ENCODE results near the gene PDE8B. TPM values are rescaled to one million over a fixed set of nuclear protein-coding genes. Genes with fewer than 3 reads are reported as not detected.

PDE8B gene
- total RNA-seq, 4 donors from 2014 or later: 0.16 to 1.3 (median 0.71) TPM; not detected in 1

DNA sequence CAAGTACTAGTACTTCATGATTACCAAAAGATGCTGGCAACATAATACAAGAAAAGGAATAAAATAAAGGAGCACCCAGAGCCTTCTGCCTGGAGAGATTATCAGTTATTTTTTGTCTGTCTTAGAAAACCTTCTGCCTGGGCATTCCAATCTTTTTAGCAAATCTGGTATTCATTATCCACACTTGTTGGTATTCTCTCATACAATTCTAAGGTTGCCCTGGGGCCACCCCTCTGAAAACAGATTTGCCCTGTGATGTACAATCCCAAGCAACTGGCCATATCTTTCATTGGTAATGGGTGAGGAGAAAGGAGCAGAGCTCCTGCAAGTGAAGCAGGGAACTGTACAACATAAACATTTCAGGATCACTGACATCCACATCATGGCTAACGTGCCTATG lies 233.9 kb downstream of the PDE8B start:
- ATAC-seq: no peak
- Histone ChIP-seq H3K9me3 (no peaks in the 10 kb centered on the region), H3K27ac (no peak overlapping the region), H3K27me3 (no peaks in the 10 kb centered on the region), H3K4me1 (no peaks in the 10 kb centered on the region), H3K4me3 (no peak overlapping the region), H3K36me3 (peaks cover 0 to 18% of the 10 kb centered on the region in 2 donors)
- in situ Hi-C loops (cut with MboI; ENCODE audit: low sequenced_read_pairs in 4 of 4): no loop called here
- no peak for DNase-seq
- intact Hi-C loops (cut with DNase I; ENCODE audit: low total_unique reads): no loop called here
- no peak for TF ChIP-seq POLR2A (IDR thresholded peaks at IDR 0.05)
- TF ChIP-seq, protein P1, sequence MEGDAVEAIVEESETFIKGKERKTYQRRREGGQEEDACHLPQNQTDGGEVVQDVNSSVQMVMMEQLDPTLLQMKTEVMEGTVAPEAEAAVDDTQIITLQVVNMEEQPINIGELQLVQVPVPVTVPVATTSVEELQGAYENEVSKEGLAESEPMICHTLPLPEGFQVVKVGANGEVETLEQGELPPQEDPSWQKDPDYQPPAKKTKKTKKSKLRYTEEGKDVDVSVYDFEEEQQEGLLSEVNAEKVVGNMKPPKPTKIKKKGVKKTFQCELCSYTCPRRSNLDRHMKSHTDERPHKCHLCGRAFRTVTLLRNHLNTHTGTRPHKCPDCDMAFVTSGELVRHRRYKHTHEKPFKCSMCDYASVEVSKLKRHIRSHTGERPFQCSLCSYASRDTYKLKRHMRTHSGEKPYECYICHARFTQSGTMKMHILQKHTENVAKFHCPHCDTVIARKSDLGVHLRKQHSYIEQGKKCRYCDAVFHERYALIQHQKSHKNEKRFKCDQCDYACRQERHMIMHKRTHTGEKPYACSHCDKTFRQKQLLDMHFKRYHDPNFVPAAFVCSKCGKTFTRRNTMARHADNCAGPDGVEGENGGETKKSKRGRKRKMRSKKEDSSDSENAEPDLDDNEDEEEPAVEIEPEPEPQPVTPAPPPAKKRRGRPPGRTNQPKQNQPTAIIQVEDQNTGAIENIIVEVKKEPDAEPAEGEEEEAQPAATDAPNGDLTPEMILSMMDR (IDR thresholded peaks at IDR 0.05 in 4 of 5, conservative IDR thresholded peaks at IDR 0.05 in 1 of 5): no peak

DNA sequence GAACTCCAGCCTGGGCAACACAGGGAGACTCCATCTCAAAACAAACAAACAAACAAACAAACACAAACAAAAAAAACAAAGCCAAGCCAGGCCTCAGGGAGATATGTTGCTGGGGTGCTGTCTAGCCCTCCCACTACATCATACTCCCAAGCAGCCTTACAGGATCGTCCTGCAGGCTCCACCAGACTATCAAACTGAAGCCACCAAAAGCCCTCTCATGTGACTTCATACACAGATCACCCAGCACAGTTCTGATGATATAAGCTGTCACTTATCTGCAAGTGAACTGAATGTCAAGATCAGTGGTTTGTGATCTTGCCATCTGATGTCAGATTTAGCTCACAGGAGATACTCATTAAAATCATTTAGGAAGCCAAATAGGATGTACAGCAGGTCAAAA lies 238.4 kb downstream of the PDE8B start:
- in situ Hi-C loops (cut with MboI; ENCODE audit: low sequenced_read_pairs in 4 of 4) (no loop called here), intact Hi-C loops (cut with DNase I; ENCODE audit: low total_unique reads) (no loop called here)
- no peaks in the 10 kb centered on the region for H3K27me3 ChIP-seq
- DNase-seq (no peak), ATAC-seq (no peak)
- no peak overlapping the region for H3K27ac ChIP-seq
- H3K4me3 ChIP-seq: no peak overlapping the region
- H3K9me3 ChIP-seq: no peaks in the 10 kb centered on the region
- peaks cover 3 to 22% of the 10 kb centered on the region in 2 donors for H3K36me3 ChIP-seq
- TF ChIP-seq, protein P1 (IDR thresholded peaks at IDR 0.05 in 4 of 5, conservative IDR thresholded peaks at IDR 0.05 in 1 of 5): no peak
- no peak for TF ChIP-seq POLR2A (IDR thresholded peaks at IDR 0.05)
- no peaks in the 10 kb centered on the region for H3K4me1 ChIP-seq

DNA sequence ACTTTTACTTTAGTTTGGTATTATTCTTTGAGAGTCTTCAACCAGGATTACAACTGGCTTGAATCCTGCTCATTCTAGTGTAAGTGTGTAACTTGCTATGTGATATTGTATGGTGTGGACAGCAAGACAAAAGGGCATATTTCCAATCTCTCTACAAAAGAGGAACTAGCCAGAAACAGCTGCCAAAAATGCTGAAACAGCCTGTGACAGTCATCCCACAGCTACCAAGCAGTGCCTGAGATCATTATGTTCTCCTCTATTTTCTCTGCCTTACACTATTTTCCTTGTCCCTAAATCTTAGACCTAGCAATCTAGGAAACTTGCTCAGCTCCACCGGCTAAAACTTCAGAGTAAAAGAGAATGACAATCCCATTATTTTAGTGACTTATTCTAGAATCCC lies 238.8 kb downstream of the PDE8B start:
- in situ Hi-C loops (cut with MboI; ENCODE audit: low sequenced_read_pairs in 4 of 4) (no loop called here), intact Hi-C loops (cut with DNase I; ENCODE audit: low total_unique reads) (no loop called here)
- Histone ChIP-seq H3K36me3 (peaks cover 3 to 22% of the 10 kb centered on the region in 2 donors), H3K27me3 (no peaks in the 10 kb centered on the region), H3K4me1 (no peaks in the 10 kb centered on the region), H3K4me3 (no peak overlapping the region), H3K27ac (no peak overlapping the region), H3K9me3 (no peaks in the 10 kb centered on the region)
- TF ChIP-seq, protein P1 (IDR thresholded peaks at IDR 0.05 in 4 of 5, conservative IDR thresholded peaks at IDR 0.05 in 1 of 5): no peak
- TF ChIP-seq POLR2A (IDR thresholded peaks at IDR 0.05): no peak
- DNase-seq (no peak), ATAC-seq (no peak)

DNA sequence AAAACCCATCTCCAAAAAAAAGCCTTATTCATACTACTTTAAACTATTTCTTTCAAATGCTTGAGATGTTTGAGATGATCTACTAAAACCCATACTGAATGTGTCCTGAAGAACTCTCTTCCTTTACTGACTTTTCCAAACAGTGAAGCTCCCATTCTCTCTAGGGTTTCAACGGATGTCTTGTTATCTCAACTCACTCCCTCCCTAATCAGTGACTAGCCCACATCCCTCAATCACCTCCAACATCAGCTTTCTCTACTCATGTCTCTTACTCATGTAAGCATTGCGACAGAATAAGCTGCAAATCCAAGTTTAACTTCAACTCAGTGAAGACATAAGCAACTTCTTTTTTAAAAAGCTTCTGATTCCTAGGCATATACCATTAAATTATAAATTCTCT lies 239.5 kb downstream of the PDE8B start:
- Histone ChIP-seq H3K27ac (no peak overlapping the region), H3K27me3 (no peaks in the 10 kb centered on the region), H3K4me1 (no peaks in the 10 kb centered on the region), H3K36me3 (peaks cover 3 to 22% of the 10 kb centered on the region in 2 donors), H3K4me3 (no peak overlapping the region), H3K9me3 (no peaks in the 10 kb centered on the region)
- no peak for ATAC-seq
- TF ChIP-seq, protein P1 (IDR thresholded peaks at IDR 0.05 in 4 of 5, conservative IDR thresholded peaks at IDR 0.05 in 1 of 5): no peak
- no peak for TF ChIP-seq POLR2A (IDR thresholded peaks at IDR 0.05)
- in situ Hi-C loops (cut with MboI; ENCODE audit: low sequenced_read_pairs in 4 of 4) (no loop called here), intact Hi-C loops (cut with DNase I; ENCODE audit: low total_unique reads) (no loop called here)
- DNase-seq: no peak

DNA sequence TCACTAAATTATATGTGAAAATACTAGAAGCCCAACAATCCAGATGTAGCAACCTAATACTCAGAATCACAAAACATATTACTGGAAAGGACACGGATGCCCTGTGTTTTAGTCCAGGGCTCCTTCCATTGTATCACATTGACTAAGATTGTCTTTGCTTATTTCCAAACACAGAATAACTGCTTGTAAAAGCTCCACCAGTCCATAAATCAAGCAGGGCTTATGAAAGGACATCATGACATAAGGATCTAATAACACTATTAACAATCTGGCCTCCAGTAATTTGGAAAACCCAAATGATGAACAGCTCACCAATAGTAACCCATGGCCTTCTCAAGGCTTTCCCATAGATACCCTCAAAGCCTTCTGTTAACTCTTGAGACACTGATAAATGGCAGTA lies 241.9 kb downstream of the PDE8B start:
- no peak for TF ChIP-seq POLR2A (IDR thresholded peaks at IDR 0.05)
- TF ChIP-seq, protein P1 (IDR thresholded peaks at IDR 0.05 in 4 of 5, conservative IDR thresholded peaks at IDR 0.05 in 1 of 5): no peak
- no peaks in the 10 kb centered on the region for H3K9me3 ChIP-seq
- ATAC-seq (no peak), DNase-seq (no peak)
- in situ Hi-C loops (cut with MboI; ENCODE audit: low sequenced_read_pairs in 4 of 4): no loop called here
- no peaks in the 10 kb centered on the region for H3K27me3 ChIP-seq
- H3K36me3 ChIP-seq: peaks cover 3 to 22% of the 10 kb centered on the region in 2 donors
- H3K4me3 ChIP-seq: no peak overlapping the region
- H3K27ac ChIP-seq: no peak overlapping the region
- intact Hi-C loops (cut with DNase I; ENCODE audit: low total_unique reads): no loop called here
- no peaks in the 10 kb centered on the region for H3K4me1 ChIP-seq

All from gastrocnemius medialis (tissue), 4 donors.